T-helper 1 cell (primary cell): Measurements from ENCODE around the gene NKX1-1.
A peak's percentile ranks its signal among the peaks of the same experiment; 100 is the strongest.
"Not testable (repeated sequence)": the region's sequence is repeated elsewhere in the genome, so short reads cannot be mapped to it uniquely, and the experiment has no call there.

Experiments
- DNase-seq, 5 donors: peaks; one replicate each; pipeline ENCODE4 v3.0.0-alpha.2; 2012 to 2020

NKX1-1 gene

GRCh38 chr4:1403591-1404572 is 2.4 kb downstream of the NKX1-1 start:
- peak in 1 of 5 donors; percentile 9 for DNase-seq

DNA sequence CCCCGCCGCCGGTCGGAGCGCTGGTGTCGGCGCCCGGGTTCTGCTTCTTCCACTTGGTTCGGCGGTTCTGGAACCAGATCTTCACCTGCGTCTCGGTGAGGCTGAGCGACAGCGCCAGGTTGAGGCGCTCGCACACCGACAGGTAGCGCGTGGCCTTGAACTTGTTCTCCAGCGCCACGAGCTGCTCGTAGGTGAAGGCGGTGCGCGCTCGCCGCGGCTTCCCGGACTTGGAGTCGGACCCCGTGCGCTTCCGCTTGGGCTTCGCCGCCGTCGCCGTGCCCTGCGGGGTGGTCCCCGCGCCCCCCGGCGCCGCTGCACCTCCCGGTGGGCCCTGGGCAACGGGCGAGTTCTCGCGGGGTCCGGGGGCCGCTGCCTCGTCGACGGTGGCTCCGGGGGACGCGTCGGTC is 3.1 kb downstream of the NKX1-1 start:
- peak in 1 of 5 donors; percentile 6 for DNase-seq

DNA sequence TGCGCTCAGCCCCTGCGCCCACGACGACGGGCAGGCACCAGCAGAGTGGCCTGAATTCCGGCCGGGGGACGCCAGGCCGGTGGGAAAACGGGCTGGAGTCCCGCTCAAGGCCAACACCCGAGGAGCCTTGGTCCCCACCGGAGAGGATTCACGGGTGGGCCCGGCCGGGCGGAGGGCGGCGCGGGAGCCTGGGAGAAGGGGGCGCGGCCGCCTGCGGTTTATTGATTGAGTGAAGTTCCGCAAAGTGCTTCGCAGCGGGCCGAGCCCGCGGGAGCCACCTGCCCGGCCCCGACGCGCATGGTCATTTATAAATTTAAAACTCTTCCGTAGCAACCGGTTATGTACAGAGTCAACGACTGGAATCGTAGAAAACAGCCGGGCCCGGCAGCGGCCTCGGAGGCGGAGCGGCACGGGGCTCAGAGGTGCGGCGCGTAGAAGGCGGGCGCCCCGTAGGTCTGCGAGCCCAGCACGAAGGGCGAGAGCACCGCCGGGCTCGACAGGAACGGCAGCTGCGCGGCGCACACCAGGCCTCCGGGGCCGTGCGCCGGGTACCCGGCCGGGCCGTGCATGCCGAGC is 3.6 kb downstream of the NKX1-1 start:
- peak in 1 of 5 donors; percentile 7 for DNase-seq

GRCh38 chr4:1402021-1402515 is 4.2 kb downstream of the NKX1-1 start:
- DNase-seq, result peak in 1 of 5 donors; percentile 10

GRCh38 chr4:1401409-1402020 is 4.7 kb downstream of the NKX1-1 start:
- peak in 1 of 5 donors; percentile 6 for DNase-seq

DNA sequence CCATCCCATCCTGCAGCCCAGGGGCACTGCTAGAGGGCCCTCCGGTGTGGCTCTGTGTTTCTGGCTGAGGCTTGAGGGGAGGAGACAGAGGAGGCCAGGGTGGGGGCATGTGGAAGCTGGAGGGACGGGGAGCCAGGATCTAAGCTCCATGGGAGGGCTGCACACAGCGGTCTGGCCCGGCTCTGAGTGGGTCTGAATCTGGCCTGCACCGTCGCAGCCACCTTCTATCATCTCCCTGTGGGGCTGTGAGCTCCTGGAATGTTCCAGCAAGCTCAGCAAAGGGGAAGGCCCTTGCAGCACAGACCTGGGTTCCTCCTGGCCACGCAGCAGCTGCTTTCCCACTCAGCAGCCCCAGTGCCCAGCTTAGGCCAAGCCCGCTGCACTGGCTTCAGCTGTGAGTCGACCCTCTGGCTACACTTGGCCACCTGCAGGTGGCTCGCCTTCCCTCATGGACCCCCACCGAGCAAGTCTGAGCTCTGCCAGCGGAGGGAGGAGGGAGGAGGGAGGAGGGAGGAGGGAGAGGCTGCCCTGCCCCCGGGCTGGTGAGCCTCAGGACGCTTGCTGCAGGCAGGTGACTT is 5.3 kb downstream of the NKX1-1 start:
- peak in 2 of 5 donors; percentile 1 to 10 for DNase-seq

DNA sequence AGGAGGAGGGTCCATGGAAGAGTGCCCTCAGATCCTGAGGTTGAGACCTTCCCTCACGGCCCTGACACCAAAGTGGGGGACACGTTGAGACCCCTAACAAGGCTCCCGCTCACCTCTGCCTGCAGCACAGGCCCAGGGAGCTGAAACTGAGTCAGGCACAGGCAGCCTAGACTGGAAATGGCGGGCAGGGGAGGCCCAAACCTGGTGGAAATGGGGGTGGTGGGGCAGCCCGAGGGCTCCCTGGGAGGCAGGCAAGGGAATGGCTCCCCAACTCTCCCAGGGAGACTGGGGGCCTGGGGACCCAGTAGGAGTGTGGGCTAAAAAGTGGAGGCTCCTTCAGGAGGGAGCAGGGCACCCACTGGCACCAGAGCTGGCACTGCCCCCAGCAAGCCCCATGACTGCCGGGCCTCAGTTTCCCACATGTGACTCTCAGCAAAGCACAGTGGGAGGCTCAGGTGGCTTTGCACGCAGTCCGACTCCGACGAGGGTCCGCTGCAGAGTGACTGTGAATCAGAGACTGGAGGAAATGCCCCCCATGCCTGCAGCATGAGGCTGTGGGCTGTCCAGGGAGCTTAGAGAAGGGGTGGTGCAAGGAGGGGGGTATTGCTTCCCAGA is 5.9 kb downstream of the NKX1-1 start:
- DNase-seq, result peak in 2 of 5 donors; percentile 1 to 6

- DNase-seq, result peak in 2 of 5 donors; percentile 1 to 5
Observed at GRCh38 chr4:1399508-1400190, 6.6 kb downstream of the NKX1-1 start.

GRCh38 chr4:1398681-1399507 is 7.3 kb downstream of the NKX1-1 start:
- DNase-seq, result peak in 2 of 5 donors; percentile 4 to 8

DNA sequence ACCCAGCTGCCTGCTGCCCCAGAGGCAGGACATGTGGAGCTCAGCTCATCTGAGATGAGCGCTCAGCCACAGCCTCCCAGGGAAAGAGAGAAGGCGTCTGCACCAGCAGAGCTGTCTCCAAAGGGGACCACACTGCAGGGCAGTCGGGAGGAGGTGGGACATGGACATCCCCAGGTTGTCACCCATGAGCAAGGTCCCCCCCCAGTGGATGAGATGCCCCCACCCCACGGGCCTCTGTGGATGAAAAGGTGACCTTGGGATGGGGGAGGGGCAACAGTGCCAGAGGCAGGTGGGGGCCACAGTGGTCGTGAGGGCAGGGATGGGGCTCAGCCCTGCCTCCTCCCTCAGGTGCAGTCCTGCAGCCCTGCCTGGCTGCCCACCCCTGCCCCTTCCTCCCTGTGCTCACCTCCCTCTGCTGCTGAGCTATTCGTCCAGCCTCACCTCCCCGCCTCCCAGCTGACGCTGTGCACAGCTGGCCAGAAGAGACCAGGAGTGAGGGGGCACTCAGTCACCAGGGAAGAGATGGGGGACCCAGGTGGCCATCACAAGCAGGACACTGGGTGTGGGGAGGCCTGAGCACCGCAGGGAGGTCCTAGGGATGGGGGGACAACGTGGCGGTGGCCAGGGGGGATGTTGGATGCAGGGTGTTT is 9.3 kb downstream of the NKX1-1 start:
- DNase-seq, result peak in 1 of 5 donors; percentile 7

DNA sequence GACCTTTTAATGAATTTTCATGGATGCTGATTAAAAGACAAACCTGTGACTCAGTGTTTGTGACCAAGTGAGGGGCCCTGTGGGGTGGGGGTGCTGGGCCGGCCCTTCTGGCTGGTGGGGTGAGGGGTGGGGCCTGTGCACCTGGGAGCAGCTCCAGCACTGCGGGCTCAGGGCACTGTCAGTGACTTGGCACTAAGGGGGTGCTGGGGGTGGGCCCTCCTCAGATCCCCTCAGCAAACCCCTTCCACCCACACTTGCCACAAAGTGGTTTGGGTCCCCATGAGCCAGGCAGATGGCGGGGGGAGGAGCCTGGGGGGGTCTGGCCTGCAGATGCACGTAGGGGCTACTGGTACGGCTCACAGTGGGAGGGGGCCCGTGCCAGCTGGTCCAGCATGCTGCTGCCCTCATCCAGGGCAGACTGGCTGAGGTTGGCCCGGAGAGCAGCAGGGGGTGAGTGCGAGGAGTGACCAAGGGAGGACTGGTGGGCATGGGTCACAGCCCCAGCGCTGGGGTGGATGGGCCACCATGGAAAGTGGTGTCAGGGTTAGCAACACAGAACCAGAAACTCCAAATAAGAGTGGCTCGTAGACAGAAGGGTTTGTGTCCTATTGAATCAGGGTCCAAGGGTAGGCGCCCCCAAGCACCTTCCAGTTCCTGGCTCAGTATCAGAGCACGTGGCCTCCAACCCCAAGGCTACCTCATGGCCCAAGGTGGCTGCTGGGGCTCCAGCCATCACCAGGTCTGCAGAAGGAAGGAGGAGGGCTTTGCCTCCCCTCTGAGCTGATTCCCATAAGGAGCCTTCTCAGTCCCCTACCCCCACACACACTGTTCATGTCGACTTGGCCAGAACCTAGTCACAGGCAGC is 10.1 kb downstream of the NKX1-1 start:
- DNase-seq, result peak in 1 of 5 donors; percentile 3

- DNase-seq, result not testable (repeated sequence)
Observed at GRCh38 chr4:1395389-1395820, 10.8 kb downstream of the NKX1-1 start.

DNA sequence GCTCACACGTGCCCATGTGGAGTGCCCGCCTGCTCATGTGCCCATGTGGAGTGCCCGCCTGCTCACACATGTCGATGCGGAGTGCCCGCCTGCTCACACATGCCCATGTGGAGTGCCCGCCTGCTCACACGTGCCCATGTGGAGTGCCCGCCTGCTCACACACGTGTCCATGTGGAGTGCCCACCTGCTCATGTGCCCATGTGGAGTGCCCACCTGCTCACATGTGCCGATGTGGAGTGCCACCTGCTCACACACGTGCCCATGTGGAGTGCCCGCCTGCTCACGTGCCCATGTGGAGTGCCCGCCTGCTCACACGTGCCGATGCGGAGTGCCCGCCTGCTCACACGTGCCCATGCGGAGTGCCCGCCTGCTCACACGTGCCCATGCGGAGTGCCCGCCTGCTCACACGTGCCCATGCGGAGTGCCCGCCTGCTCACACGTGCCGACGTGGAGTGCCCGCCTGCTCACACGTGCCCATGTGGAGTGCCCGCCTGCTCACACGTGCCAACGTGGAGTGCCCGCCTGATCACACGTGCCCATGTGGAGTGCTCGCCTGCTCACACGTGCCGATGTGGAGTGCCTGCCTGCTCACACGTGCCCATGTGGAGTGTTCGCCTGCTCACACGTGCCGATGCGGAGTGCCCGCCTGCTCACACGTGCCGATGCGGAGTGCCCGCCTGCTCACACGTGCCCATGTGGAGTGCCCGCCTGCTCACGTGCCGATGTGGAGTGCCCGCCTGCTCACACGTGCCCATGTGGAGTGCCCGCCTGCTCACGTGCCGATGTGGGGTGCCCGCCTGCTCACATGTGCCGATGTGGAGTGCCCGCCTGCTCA is 11.5 kb downstream of the NKX1-1 start:
- not testable (repeated sequence) for DNase-seq

- peak in 1 of 5 donors; percentile 3 for DNase-seq
Observed at GRCh38 chr4:1393866-1394265, 12.4 kb downstream of the NKX1-1 start.

- not testable (repeated sequence) for DNase-seq
Observed at GRCh38 chr4:1393363-1393762, 12.9 kb downstream of the NKX1-1 start.

DNA sequence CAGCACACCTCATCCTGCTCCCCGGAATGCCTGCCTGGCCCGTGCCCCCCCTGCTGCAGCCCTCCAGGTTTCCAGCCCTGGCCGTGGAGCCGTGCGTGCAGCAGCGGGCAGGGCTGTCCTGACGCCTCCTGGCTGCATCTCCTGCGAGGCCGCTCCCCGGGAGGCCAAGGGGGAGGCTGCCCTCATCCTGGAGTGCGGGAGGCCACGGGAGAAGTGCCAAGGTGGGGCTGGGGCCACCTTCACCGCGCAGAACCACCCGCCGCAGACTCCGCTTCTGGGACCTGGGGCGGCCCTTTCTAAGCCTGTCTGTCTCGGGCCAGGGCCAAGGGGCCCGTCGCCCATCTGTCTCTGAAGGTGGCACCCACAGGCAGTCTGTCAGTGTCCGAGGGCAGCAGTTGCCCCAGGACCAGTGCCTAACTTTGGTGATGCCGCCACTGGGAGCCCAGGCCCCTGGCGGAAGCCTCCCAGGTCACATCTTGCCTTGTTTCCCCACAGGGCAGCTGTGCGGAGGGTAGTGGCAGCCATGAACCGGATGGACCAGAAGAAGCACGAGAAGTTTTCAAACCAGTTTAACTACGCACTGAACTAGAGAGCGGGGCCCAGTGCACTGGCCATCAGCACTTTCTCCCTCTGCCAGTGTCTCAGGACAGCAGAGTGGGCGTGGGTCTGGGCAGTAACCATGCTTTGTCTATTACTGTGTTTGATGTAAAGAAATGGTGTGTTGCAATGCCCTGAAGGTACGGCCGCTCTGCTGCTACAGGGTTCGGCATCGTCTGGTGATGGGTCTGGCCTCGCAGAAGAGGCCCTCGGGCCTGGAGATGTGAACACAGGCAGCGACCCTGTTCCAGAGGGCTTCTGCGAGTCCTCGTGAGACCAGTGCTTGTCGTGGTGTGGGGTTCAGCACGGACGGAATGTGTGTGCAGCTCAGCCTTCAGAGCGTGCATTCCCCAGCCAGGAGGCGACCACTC is 20.6 kb downstream of the NKX1-1 start:
- peak in 1 of 5 donors; percentile 3 for DNase-seq
